C4-2B (cell line): Measurements from ENCODE around the gene PGM5.

ENCODE experiments used
- ZFX ChIP-seq: fragments of 450-650 bp; IDR thresholded peaks from 2 replicates; pipeline ENCODE4 v1.6.1; 2017
- TF ChIP-seq, protein P1 (sequence below): fragments of 450-650 bp; conservative IDR thresholded peaks from 2 replicates; pipeline ENCODE4 v1.5.1; 2017; ENCODE audit warnings: mild to moderate bottlenecking

DNA sequence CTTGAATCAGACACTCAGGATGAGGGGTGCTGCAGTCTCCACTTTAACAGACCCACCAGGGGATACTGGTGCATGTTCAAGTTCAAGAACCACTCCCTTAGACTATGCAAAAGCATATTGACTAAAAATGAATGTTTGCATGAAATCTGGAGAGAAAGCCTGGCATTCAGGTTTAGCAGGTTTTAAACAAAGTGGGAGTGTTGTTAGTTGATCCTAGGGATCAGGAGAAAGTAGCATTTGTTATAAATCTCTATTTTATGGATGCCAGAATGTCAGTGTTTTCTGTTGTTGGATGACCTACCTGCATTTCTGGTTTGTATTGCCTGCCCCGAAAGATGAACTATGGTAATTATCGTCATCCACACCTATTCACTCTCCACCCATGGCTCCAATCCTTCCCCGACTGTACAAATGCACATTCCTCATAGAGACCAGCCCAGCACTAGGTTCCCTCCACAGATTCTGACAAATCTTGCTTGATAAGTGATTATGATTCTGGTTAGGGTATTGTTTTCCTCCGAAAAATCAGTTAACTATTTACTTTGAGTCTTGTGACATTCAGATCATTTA lies 167.0 kb downstream of the PGM5 start:
- TF ChIP-seq, protein P1, sequence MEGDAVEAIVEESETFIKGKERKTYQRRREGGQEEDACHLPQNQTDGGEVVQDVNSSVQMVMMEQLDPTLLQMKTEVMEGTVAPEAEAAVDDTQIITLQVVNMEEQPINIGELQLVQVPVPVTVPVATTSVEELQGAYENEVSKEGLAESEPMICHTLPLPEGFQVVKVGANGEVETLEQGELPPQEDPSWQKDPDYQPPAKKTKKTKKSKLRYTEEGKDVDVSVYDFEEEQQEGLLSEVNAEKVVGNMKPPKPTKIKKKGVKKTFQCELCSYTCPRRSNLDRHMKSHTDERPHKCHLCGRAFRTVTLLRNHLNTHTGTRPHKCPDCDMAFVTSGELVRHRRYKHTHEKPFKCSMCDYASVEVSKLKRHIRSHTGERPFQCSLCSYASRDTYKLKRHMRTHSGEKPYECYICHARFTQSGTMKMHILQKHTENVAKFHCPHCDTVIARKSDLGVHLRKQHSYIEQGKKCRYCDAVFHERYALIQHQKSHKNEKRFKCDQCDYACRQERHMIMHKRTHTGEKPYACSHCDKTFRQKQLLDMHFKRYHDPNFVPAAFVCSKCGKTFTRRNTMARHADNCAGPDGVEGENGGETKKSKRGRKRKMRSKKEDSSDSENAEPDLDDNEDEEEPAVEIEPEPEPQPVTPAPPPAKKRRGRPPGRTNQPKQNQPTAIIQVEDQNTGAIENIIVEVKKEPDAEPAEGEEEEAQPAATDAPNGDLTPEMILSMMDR: no peak
- no peak for TF ChIP-seq ZFX
